B cell (primary cell): ENCODE measurements around the gene GLTP.
"Not testable (repeated sequence)": the region's sequence is repeated elsewhere in the genome, so short reads cannot be mapped to it uniquely, and the experiment has no call there.

ENCODE experiments used
- EZH2 ChIP-seq: IDR thresholded peaks from 2 replicates; pipeline ENCODE4 v1.6.1; 2012; ENCODE audit warnings: borderline replicate concordance, low read depth, mild to moderate bottlenecking, moderate library complexity, low read length; ENCODE audit not compliant: insufficient read depth, poor library complexity, severe bottlenecking
- TF ChIP-seq, protein P1 (sequence below): fragments of 200-600 bp; IDR thresholded peaks from one replicate; pipeline ENCODE4 v1.8.0; 2022; ENCODE audit warnings: antibody characterized with exemption, mild to moderate bottlenecking

DNA sequence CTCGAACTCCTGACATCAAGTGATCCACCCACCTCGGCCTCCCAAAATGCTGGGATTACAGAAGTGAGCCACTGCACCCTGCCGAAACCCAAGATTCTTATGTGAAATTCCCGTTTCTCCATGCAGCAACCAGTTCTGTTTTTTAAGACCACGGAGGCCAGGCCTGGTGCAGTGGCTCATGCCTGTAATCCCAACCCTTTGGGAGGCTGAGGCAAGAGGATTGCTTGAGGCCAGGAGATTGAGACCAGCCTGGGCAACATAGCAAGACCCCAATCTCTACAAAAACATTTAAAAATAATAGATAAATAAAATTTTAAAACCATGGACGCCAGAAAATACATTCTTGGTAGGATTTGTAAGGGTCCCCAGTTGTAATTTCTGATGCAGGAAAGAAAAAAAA lies 29.8 kb downstream of the GLTP start:
- TF ChIP-seq, protein P1, sequence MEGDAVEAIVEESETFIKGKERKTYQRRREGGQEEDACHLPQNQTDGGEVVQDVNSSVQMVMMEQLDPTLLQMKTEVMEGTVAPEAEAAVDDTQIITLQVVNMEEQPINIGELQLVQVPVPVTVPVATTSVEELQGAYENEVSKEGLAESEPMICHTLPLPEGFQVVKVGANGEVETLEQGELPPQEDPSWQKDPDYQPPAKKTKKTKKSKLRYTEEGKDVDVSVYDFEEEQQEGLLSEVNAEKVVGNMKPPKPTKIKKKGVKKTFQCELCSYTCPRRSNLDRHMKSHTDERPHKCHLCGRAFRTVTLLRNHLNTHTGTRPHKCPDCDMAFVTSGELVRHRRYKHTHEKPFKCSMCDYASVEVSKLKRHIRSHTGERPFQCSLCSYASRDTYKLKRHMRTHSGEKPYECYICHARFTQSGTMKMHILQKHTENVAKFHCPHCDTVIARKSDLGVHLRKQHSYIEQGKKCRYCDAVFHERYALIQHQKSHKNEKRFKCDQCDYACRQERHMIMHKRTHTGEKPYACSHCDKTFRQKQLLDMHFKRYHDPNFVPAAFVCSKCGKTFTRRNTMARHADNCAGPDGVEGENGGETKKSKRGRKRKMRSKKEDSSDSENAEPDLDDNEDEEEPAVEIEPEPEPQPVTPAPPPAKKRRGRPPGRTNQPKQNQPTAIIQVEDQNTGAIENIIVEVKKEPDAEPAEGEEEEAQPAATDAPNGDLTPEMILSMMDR, result not testable (repeated sequence)
- TF ChIP-seq EZH2, result not testable (repeated sequence)
